ENCODE results near the gene WAC. TPM values are rescaled to one million over a fixed set of nuclear protein-coding genes. Genes with fewer than 3 reads are reported as not detected.
"Not testable (repeated sequence)": the region's sequence is repeated elsewhere in the genome, so short reads cannot be mapped to it uniquely, and the experiment has no call there.

Gene WAC
- total RNA-seq, 2 experiments from 2014 or later = 95.2 to 102 TPM

DNA sequence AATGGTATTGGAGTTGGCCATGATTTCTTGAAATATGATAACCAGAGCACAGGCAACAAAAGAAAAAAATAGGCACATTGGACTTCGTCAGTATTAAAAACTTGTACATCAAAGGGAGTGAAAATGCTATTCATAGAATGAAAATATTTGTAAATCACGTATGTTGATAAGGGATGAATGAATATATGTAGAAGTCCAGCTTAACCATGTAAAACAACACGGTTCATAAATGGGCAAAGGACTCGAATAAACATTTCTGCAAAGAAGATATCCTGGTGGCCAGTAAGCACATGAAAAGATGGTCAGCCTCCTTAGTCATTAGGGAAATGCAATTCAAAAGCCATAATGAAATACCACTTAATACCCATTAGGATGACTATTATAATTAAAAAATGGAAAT lies 68.1 kb downstream of the WAC start:
- H3K27ac Mint-ChIP-seq = no peak overlapping the region
- peaks cover 55% of the 10 kb centered on the region for H3K36me3 Mint-ChIP-seq (ENCODE audit: low read depth)
- ChIA-PET CTCF (interaction anchor here (1.4 kb wide), 1 partner anchor 9 kb away, joined by 3 read pairs; no protein-coding TSS in a partner anchor), POLR2A (no interaction called here)
- DNase-seq = no peak
- peaks cover 58% of the 10 kb centered on the region for H3K4me1 Mint-ChIP-seq (ENCODE audit: low read depth)
- H3K9me3 Mint-ChIP-seq = no peaks in the 10 kb centered on the region
- no peak for ATAC-seq
- TF ChIP-seq, protein P1, sequence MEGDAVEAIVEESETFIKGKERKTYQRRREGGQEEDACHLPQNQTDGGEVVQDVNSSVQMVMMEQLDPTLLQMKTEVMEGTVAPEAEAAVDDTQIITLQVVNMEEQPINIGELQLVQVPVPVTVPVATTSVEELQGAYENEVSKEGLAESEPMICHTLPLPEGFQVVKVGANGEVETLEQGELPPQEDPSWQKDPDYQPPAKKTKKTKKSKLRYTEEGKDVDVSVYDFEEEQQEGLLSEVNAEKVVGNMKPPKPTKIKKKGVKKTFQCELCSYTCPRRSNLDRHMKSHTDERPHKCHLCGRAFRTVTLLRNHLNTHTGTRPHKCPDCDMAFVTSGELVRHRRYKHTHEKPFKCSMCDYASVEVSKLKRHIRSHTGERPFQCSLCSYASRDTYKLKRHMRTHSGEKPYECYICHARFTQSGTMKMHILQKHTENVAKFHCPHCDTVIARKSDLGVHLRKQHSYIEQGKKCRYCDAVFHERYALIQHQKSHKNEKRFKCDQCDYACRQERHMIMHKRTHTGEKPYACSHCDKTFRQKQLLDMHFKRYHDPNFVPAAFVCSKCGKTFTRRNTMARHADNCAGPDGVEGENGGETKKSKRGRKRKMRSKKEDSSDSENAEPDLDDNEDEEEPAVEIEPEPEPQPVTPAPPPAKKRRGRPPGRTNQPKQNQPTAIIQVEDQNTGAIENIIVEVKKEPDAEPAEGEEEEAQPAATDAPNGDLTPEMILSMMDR (IDR thresholded peaks at IDR 0.05) = no peak
- intact Hi-C loops (cut with micrococcal nuclease) = no loop called here
- no peak overlapping the region for H3K4me3 Mint-ChIP-seq
- no peaks in the 10 kb centered on the region for H3K27me3 Mint-ChIP-seq

- DNase-seq (no peak), ATAC-seq (no peak)
- H3K27me3 Mint-ChIP-seq = no peaks in the 10 kb centered on the region
- no peak overlapping the region for H3K27ac Mint-ChIP-seq
- H3K36me3 Mint-ChIP-seq (ENCODE audit: low read depth) = peaks cover 45% of the 10 kb centered on the region
- TF ChIP-seq, protein P1 (IDR thresholded peaks at IDR 0.05) = no peak
- no peak overlapping the region for H3K4me3 Mint-ChIP-seq
- peaks cover 44% of the 10 kb centered on the region for H3K4me1 Mint-ChIP-seq (ENCODE audit: low read depth)
- POLR2A ChIA-PET = interaction anchor here (0.6 kb wide), 1 partner anchor 868 kb away, joined by 3 read pairs; no protein-coding TSS in a partner anchor
- CTCF ChIA-PET = no interaction called here
- intact Hi-C loops (cut with micrococcal nuclease) = no loop called here
- no peaks in the 10 kb centered on the region for H3K9me3 Mint-ChIP-seq
Measured at GRCh38 chr10:28604567-28605536, 71.9 kb downstream of the WAC start.

DNA sequence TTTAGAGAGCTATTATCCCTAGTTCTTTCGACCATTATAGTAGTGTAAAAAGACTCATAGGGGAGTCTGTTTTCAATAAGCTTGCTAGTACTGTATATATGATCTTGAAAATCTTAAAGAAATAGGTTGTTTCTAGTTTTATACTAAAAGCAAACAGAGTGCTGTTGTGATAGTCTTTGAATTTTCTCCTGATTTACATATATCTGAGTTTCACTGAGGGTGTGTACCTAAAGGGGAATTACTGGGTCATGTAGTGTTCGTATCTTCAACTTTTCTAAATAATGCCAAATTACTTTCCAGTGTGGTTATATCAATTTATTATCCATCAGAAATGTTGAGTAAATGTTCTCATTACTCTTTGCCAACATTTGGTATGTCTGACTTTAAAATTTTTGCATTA lies 73.7 kb downstream of the WAC start:
- Mint-ChIP-seq H3K4me3 (no peak overlapping the region), H3K27me3 (no peaks in the 10 kb centered on the region), H3K4me1 (ENCODE audit: low read depth) (peaks cover 46% of the 10 kb centered on the region), H3K27ac (no peak overlapping the region), H3K9me3 (no peaks in the 10 kb centered on the region), H3K36me3 (ENCODE audit: low read depth) (peaks cover 47% of the 10 kb centered on the region)
- TF ChIP-seq, protein P1 (IDR thresholded peaks at IDR 0.05) = no peak
- CTCF ChIA-PET = interaction anchor here (1.1 kb wide), 1 partner anchor 22 kb away, joined by 3 read pairs; no protein-coding TSS in a partner anchor
- POLR2A ChIA-PET = interaction anchor here (1.0 kb wide), 1 partner anchor 26 kb away, joined by 3 read pairs; no protein-coding TSS in a partner anchor
- intact Hi-C loops (cut with micrococcal nuclease) = no loop called here
- DNase-seq = no peak
- ATAC-seq = no peak

- H3K4me3 Mint-ChIP-seq; H3K27ac Mint-ChIP-seq; ATAC-seq; H3K27me3 Mint-ChIP-seq; intact Hi-C loops (cut with micrococcal nuclease); DNase-seq; H3K9me3 Mint-ChIP-seq: not testable (repeated sequence)
- H3K36me3 Mint-ChIP-seq (ENCODE audit: low read depth) = peaks cover 53% of the 10 kb centered on the region
- ChIA-PET POLR2A (interaction anchor here (1.2 kb wide), 1 partner anchor 18 kb away, joined by 3 read pairs; no protein-coding TSS in a partner anchor), CTCF (interaction anchor here (1.0 kb wide), 1 partner anchor 9 kb away, joined by 3 read pairs; no protein-coding TSS in a partner anchor)
- H3K4me1 Mint-ChIP-seq (ENCODE audit: low read depth) = peaks cover 36% of the 10 kb centered on the region
Measured at GRCh38 chr10:28609636-28610035, 76.7 kb downstream of the WAC start.

DNA sequence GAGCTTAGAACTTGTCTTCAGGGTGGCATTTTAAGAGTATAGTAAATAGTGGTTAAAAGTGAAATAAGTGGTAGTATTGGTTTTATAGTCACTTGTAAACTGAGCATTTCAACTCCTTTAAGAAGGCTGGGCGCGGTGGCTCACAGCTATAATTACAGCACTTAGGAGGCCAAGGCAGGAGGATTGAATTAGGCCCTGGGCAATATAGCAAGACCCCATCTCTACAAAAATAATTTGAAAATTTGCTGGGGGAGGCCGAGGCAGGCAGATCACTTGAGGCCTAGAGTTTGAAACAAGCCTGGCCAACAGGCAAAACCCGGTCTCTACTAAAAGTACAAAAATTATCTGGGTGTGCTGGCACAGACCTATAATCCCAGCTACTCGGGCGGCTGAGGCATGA lies 80.0 kb downstream of the WAC start:
- no peak for DNase-seq
- no peaks in the 10 kb centered on the region for H3K27me3 Mint-ChIP-seq
- intact Hi-C loops (cut with micrococcal nuclease) = no loop called here
- H3K36me3 Mint-ChIP-seq (ENCODE audit: low read depth) = peaks cover 62% of the 10 kb centered on the region
- no peaks in the 10 kb centered on the region for H3K9me3 Mint-ChIP-seq
- H3K27ac Mint-ChIP-seq = peak overlapping the region; percentile 27
- CTCF ChIA-PET = interaction anchor here (1.7 to 2.4 kb wide), 2 partner anchors 10 to 15 kb away, joined by 4 to 8 read pairs; no protein-coding TSS in a partner anchor
- POLR2A ChIA-PET = interaction anchor here (0.6 kb wide), 1 partner anchor 74 kb away, joined by 3 read pairs; no protein-coding TSS in a partner anchor
- ATAC-seq = no peak
- peaks cover 18% of the 10 kb centered on the region for H3K4me1 Mint-ChIP-seq (ENCODE audit: low read depth)
- H3K4me3 Mint-ChIP-seq = no peak overlapping the region
- TF ChIP-seq, protein P1 (IDR thresholded peaks at IDR 0.05) = no peak
